ENCODE measurements around the gene MESP2. TPM values are rescaled to one million over a fixed set of nuclear protein-coding genes. Genes with fewer than 3 reads are reported as not detected.
A peak's percentile ranks its signal among the peaks of the same experiment; 100 is the strongest.

Gene MESP2
- total and polyA plus RNA-seq, 2 donors from 2014 or later: 0.24 to 0.47 TPM

GRCh38 chr15:89759835-89760234 is 16.3 kb upstream of the MESP2 start:
- H3K27me3 ChIP-seq (ENCODE audit: control insufficient read depth, insufficient read depth, low read length): no peaks in the 10 kb centered on the region
- FAIRE-seq: no peak
- DNase-seq: no peak
- H3K9me3 ChIP-seq (ENCODE audit: control insufficient read depth in 2 of 3, insufficient read depth in 1 of 3, low read length in 3 of 3): no peaks in the 10 kb centered on the region
- no peaks in the 10 kb centered on the region for H3K36me3 ChIP-seq (ENCODE audit: control insufficient read depth in 2 of 3, insufficient read depth in 3 of 3, low read length in 3 of 3)
- no peak overlapping the region for H3K4me3 ChIP-seq (ENCODE audit: low read length in 3 of 3)
- H3K9ac ChIP-seq (ENCODE audit: low read length in 3 of 3): no peak overlapping the region
- no peak overlapping the region for H3K27ac ChIP-seq (ENCODE audit: low read depth in 2 of 2, low read length in 2 of 2)
- intact Hi-C loops (cut with DNase I): loop anchor here (5.0 kb wide), 1 partner anchor 117 kb away; no protein-coding TSS in a partner anchor
- peaks cover 0 to 9% (median 0%) of the 10 kb centered on the region in 3 donors for H3K4me1 ChIP-seq (ENCODE audit: control insufficient read depth in 2 of 3, insufficient read depth in 2 of 3, low read depth in 1 of 3, low read length in 3 of 3)
- no peak for TF ChIP-seq CTCF (IDR thresholded peaks at IDR 0.05; ENCODE audit: borderline replicate concordance, extremely low read depth, insufficient read depth)

- H3K9ac ChIP-seq (ENCODE audit: low read length in 3 of 3): no peak overlapping the region
- peak; percentile 95 for TF ChIP-seq CTCF (IDR thresholded peaks at IDR 0.05; ENCODE audit: borderline replicate concordance, extremely low read depth, insufficient read depth)
- DNase-seq: peak; percentile 77 to 90 (median 79)
- H3K27me3 ChIP-seq (ENCODE audit: control insufficient read depth, insufficient read depth, low read length): no peaks in the 10 kb centered on the region
- intact Hi-C loops (cut with DNase I): no loop called here
- no peak for FAIRE-seq
- no peak overlapping the region for H3K4me3 ChIP-seq (ENCODE audit: low read length in 3 of 3)
- H3K27ac ChIP-seq (ENCODE audit: low read depth in 2 of 2, low read length in 2 of 2): no peak overlapping the region
- H3K9me3 ChIP-seq (ENCODE audit: control insufficient read depth in 2 of 3, insufficient read depth in 1 of 3, low read length in 3 of 3): no peaks in the 10 kb centered on the region
- peaks cover 0 to 9% (median 0%) of the 10 kb centered on the region in 3 donors for H3K4me1 ChIP-seq (ENCODE audit: control insufficient read depth in 2 of 3, insufficient read depth in 2 of 3, low read depth in 1 of 3, low read length in 3 of 3)
- H3K36me3 ChIP-seq (ENCODE audit: control insufficient read depth in 2 of 3, insufficient read depth in 3 of 3, low read length in 3 of 3): no peaks in the 10 kb centered on the region
Observed at GRCh38 chr15:89760303-89761008, 15.7 kb upstream of the MESP2 start.

- no peak for FAIRE-seq
- H3K27ac ChIP-seq (ENCODE audit: low read depth in 2 of 2, low read length in 2 of 2): peak overlapping the region in 1 of 2 donors; percentile 23
- intact Hi-C loops (cut with DNase I): no loop called here
- TF ChIP-seq CTCF (IDR thresholded peaks at IDR 0.05; ENCODE audit: borderline replicate concordance, extremely low read depth, insufficient read depth): no peak
- no peaks in the 10 kb centered on the region for H3K27me3 ChIP-seq (ENCODE audit: control insufficient read depth, insufficient read depth, low read length)
- peaks cover 0 to 9% (median 0%) of the 10 kb centered on the region in 3 donors for H3K4me1 ChIP-seq (ENCODE audit: control insufficient read depth in 2 of 3, insufficient read depth in 2 of 3, low read depth in 1 of 3, low read length in 3 of 3)
- no peak overlapping the region for H3K9ac ChIP-seq (ENCODE audit: low read length in 3 of 3)
- H3K36me3 ChIP-seq (ENCODE audit: control insufficient read depth in 2 of 3, insufficient read depth in 3 of 3, low read length in 3 of 3): no peaks in the 10 kb centered on the region
- peak in 1 of 5 donors; percentile 78 for DNase-seq
- H3K9me3 ChIP-seq (ENCODE audit: control insufficient read depth in 2 of 3, insufficient read depth in 1 of 3, low read length in 3 of 3): no peaks in the 10 kb centered on the region
- no peak overlapping the region for H3K4me3 ChIP-seq (ENCODE audit: low read length in 3 of 3)
Observed at GRCh38 chr15:89761009-89761831, 14.9 kb upstream of the MESP2 start.
